Subcutaneous adipose tissue (tissue), 4 donors: Measurements from ENCODE around the gene HIVEP3. TPM values are rescaled to one million over a fixed set of nuclear protein-coding genes. Genes with fewer than 3 reads are reported as not detected.

Source experiments
- total RNA-seq, 4 donors: library from RNA; depleted of rRNA; stranded (reverse); fragments of >200 nt; gene quantifications; one replicate each; pipeline ENCODE4 v1.1.0, GENCODE V29; 2016
- TF ChIP-seq, protein P1 (sequence below): fragments of 450-650 bp; IDR thresholded peaks from one replicate; pipeline ENCODE4 v1.5.1; 2016; ENCODE audit warnings: low read depth, mild to moderate bottlenecking, control low read depth, antibody characterized with exemption, moderate library complexity

Gene HIVEP3
- total RNA-seq, 4 donors from 2014 or later, result 2.4 to 9.6 (median 5.0) TPM

DNA sequence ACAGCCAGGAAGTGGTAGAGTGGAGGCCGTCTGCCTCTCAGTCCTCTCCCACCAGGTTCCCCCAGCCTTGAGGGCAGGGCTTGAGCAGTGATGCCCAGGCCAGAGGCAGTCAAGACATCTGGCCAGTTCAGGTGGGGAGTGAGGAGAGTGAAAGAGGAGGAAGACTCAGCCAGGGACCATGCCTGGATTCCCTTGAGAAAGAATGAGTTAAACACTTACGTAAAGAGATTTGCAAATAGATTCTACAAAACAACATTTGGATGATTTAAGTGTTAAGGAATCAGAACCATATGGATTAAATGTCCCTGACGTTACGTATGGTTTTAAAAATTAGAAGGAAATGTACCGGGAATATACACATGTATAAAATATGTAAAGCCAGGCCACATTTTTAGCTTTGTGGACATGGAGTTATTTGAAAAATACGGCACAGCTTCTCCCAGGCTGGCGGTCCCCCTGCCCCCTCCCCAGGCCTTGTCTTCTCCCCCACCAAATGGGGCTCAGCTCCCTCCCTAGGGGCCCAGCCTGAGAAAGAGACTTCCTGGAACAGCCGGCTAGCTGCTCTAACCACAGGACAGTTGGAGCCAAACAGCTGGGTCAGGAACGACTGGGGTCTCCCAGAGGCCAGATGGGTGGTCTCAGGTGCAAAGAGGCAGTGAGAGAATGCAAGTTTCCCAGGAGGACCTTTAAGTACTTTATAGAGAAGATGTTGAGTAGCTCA is 245.9 kb downstream of the HIVEP3 start:
- TF ChIP-seq, protein P1, sequence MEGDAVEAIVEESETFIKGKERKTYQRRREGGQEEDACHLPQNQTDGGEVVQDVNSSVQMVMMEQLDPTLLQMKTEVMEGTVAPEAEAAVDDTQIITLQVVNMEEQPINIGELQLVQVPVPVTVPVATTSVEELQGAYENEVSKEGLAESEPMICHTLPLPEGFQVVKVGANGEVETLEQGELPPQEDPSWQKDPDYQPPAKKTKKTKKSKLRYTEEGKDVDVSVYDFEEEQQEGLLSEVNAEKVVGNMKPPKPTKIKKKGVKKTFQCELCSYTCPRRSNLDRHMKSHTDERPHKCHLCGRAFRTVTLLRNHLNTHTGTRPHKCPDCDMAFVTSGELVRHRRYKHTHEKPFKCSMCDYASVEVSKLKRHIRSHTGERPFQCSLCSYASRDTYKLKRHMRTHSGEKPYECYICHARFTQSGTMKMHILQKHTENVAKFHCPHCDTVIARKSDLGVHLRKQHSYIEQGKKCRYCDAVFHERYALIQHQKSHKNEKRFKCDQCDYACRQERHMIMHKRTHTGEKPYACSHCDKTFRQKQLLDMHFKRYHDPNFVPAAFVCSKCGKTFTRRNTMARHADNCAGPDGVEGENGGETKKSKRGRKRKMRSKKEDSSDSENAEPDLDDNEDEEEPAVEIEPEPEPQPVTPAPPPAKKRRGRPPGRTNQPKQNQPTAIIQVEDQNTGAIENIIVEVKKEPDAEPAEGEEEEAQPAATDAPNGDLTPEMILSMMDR, result no peak

DNA sequence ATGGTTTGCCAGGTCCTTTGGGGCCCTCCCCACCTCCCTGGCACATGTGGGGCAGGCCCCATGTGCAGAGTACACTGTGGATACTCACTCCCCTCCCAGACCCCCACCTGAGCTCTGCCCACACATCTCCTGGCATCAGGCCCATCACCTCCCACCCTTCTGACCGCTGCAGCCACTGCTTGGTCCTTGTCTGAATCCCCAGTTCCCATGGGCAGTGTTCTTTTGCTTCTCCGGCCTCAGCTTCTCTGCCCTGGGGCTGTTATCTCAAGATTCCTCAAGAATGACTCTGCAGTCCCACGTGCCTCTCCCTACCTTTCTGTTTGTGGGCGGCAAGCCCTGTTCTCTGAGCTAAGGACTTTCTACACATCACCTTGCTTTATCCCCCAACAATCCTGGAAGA is 246.5 kb downstream of the HIVEP3 start:
- TF ChIP-seq, protein P1, result no peak

DNA sequence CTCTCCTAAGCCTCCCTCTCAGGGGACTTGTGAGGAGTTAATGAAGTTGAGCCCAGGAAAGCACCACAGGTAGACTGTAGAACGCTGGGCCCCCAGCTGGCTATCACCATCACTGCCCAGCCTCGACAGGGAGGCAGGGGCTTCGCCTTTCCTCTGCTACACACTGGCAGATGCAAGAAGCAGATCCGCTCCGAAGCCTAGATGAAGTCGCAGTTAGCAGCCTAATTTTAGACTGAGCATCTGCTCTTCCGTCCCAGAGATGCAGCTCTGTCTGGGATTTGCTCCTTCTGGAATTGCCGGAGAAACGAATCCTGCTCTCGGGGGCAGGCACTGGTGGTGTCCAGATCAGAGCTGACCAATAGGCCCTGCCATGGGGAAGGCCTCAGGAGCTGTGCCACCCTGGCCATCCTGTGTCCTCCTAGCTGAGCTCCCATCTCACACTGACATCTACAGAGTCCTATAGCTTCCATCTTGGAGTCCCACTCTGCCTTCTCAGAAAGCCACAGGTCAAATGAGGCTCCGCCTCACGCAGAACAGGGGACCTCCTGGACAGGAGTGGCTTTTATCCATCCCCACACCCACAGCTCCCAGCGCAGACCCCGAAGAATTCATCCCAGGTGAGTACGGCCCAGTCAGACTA is 247.5 kb downstream of the HIVEP3 start:
- TF ChIP-seq, protein P1, result no peak

DNA sequence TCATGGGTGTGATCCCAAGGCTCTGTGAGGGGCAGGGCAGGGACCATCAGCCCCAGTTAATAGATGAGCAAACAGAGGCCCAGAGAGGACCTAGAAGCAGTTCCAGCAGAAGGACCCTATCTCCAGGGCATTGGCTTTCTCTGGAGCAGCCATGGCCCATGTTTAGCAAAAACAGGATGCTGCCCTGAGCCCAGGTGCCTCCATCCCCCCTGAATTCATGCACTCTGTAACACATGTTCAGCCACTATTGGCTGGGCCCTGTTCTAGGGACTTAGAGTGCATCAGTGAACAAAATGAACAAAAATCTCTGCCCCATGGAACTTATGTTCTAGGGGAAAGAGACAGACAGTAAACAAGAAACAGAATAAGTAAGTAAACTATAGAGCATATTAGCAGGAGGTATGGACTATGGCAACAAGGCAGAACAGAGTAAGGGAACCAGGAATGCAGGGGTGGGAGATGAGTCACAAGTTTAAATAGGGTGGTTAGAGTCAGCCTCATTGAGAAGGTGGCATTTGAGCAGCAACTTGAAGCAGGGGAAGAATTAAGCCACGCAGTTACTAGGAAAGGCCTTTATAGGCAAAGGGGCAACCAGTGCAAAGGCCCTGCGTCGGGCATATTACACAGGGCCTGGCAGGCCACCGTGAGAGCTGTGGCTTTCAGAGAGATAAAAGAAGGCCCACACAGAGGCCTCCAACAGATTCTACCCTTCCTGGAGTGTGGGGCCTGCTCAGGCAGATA is 248.3 kb downstream of the HIVEP3 start:
- TF ChIP-seq, protein P1, result no peak

DNA sequence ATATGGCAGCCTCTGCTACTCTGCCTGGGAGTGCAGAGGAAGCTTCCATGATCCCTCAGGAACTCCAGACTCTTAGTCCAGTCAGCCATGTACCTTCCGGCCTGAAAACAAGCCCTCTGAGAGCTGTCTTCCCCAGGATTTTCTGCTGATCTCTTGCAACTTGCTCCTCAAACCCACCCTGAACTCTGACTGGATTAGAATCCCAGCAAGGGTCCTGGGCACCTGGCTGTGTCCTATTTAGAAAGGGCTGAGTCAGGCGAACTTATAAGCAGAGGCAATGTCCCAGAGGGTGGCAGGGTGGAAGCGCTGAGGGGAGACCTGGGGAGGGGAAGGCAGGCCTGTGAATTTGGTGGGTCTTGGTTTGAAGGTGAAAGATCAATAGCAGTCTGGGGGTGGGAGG is 249.8 kb downstream of the HIVEP3 start:
- TF ChIP-seq, protein P1, result no peak

DNA sequence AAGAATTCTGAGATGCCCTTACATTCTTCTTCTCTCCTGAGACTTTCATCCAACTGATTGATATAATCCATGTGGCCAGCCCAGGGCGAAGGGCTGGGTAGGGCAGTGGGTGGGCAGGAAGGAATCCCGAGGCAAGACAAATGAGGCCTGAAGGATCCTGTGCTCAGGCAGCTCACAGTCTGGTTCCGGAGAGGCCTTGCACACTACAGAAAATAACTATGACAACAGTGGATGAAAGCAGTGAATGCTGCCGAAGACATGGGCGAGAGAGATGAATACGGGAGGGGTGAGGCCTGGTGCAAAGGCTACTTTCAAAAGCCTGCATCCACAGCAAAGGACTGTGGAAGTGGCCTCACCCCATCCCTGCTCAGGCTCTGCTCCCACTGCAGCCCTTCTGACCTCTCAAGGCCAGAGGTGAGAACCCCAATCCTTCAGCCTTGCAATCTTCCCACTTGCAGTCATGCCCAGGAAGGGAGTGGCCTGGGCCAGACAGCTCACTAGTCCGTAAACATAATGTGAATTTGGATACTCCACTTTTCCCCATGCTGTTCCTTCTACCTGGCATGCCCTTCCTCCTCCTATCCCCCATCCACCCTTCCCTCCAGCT is 250.6 kb downstream of the HIVEP3 start:
- TF ChIP-seq, protein P1, result no peak
